Endothelial cell of umbilical vein (primary cell): ENCODE results near the gene ZNF586. TPM values are rescaled to one million over a fixed set of nuclear protein-coding genes. Genes with fewer than 3 reads are reported as not detected.
"Not testable (repeated sequence)": the region's sequence is repeated elsewhere in the genome, so short reads cannot be mapped to it uniquely, and the experiment has no call there.

Experiments
- BruUV-seq: library from RNA; stranded (reverse); fragments of 400-500 nt; replicated peaks from 2 replicates; lab custom pipeline; 2021; lab: Mats Ljungman, UMichigan
- CTCF ChIA-PET: fragments of 300-600, 350-600 bp; sonication (Branson Sonifier 250); formaldehyde crosslinking; loops from one replicate; lab custom pipeline; 2021; ENCODE audit warnings: antibody characterized with exemption, inconsistent platforms; lab: Charles Lee
- POLR2A ChIA-PET: fragments of 300-600, 350-600 bp; sonication (Branson Sonifier 250); formaldehyde crosslinking; loops from one replicate; lab custom pipeline; 2021; ENCODE audit warnings: antibody characterized with exemption, inconsistent platforms; lab: Charles Lee
- DNase-seq: peaks from one replicate; pipeline ENCODE4 v3.0.0-alpha.2; 2011; ENCODE audit warnings: low read depth, low spot score
- FAIRE-seq: peaks from 2 replicates; lab custom pipeline; 2011; peaks lifted over from hg19 to GRCh38; lab: Jason Lieb, UNC
- H2AFZ ChIP-seq: 2 replicates; pipeline ENCODE4 v1.6.0; 2012; ENCODE audit warnings: low read depth, low read length, control low read depth, inconsistent platforms
- H3K27ac ChIP-seq: 2 replicates; pipeline ENCODE4 v1.5.1; 2011; ENCODE audit warnings: low read depth, mild to moderate bottlenecking, control low read depth, low read length, moderate library complexity; ENCODE audit not compliant: insufficient read depth
- H3K27me3 ChIP-seq, 2 experiments: 2 replicates each; pipeline versions ENCODE4 v1.6.0 to v1.6.1; 2011; ENCODE audit warnings: low read length in 2 of 2, mixed read lengths in 1 of 2; ENCODE audit not compliant: control insufficient read depth in 2 of 2, insufficient read depth in 2 of 2
- H3K36me3 ChIP-seq, 2 experiments: 2 replicates in 1 of 2; 3 replicates in 1 of 2; pipeline ENCODE4 v1.5.1; 2011; ENCODE audit warnings: low read length in 2 of 2, mild to moderate bottlenecking in 1 of 2, moderate library complexity in 1 of 2; ENCODE audit not compliant: control insufficient read depth in 2 of 2, insufficient read depth in 2 of 2; ENCODE audit errors: extremely low read depth in 1 of 2
- H3K4me1 ChIP-seq: 3 replicates; pipeline ENCODE4 v1.5.1; 2011; ENCODE audit warnings: mild to moderate bottlenecking, low read length; ENCODE audit not compliant: control insufficient read depth, insufficient read depth; ENCODE audit errors: extremely low read depth
- H3K4me2 ChIP-seq: 2 replicates; pipeline ENCODE4 v1.6.1; 2011; ENCODE audit warnings: low read length, control low read depth, mixed read lengths; ENCODE audit not compliant: insufficient read depth
- H3K4me3 ChIP-seq, 3 experiments: fragments of 200-600 bp in 1 of 3; sonication (generic), shearing (Covaris generic) in 1 of 3; replicated peaks in 1 of 3; 2 replicates each; pipeline ENCODE4 v1.5.1; 2011 to 2016; ENCODE audit warnings: control low read depth in 3 of 3, low read length in 3 of 3, mild to moderate bottlenecking in 2 of 3, inconsistent platforms in 1 of 3, low read depth in 1 of 3, moderate library complexity in 1 of 3; ENCODE audit not compliant: insufficient read depth in 1 of 3
- H3K79me2 ChIP-seq: 2 replicates; pipeline ENCODE4 v1.6.0; 2012; ENCODE audit warnings: low read length, inconsistent platforms; ENCODE audit not compliant: control insufficient read depth, insufficient read depth
- H3K9ac ChIP-seq: replicated peaks from 2 replicates; pipeline ENCODE3; 2011; ENCODE audit warnings: low read length, control low read depth; ENCODE audit not compliant: insufficient read depth; ENCODE audit errors: extremely low read depth
- H3K9me1 ChIP-seq: replicated peaks from 3 replicates; pipeline ENCODE4 v1.6.0; 2011; ENCODE audit warnings: mild to moderate bottlenecking, low read length; ENCODE audit not compliant: control insufficient read depth, insufficient read depth; ENCODE audit errors: extremely low read depth
- H3K9me3 ChIP-seq: replicated peaks from 2 replicates; pipeline ENCODE4 v1.5.1; 2012; ENCODE audit warnings: low read length, inconsistent platforms; ENCODE audit not compliant: control insufficient read depth, insufficient read depth
- H4K20me1 ChIP-seq: replicated peaks from 2 replicates; pipeline ENCODE3; 2011; ENCODE audit warnings: mild to moderate bottlenecking, low read length; ENCODE audit not compliant: control insufficient read depth, insufficient read depth; ENCODE audit errors: extremely low read depth
- EZH2 ChIP-seq: IDR thresholded peaks from 2 replicates; pipeline ENCODE4 v1.6.1; 2012; ENCODE audit warnings: borderline replicate concordance, low read depth, mild to moderate bottlenecking, moderate library complexity, low read length, inconsistent platforms; ENCODE audit not compliant: severe bottlenecking
- FOS ChIP-seq: IDR thresholded peaks from 2 replicates; pipeline ENCODE4 v1.6.1; 2011; ENCODE audit warnings: mild to moderate bottlenecking, low read length, moderate library complexity, borderline replicate concordance; ENCODE audit not compliant: insufficient read depth
- GATA2 ChIP-seq: IDR thresholded peaks from 2 replicates; pipeline ENCODE4 v1.7.0; 2011; ENCODE audit warnings: low read depth, mild to moderate bottlenecking, moderate library complexity, mixed read lengths, low read length; ENCODE audit not compliant: insufficient read length, insufficient read depth
- JUN ChIP-seq: IDR thresholded peaks from 2 replicates; pipeline ENCODE4 v1.6.1; 2011; ENCODE audit warnings: borderline replicate concordance, low read depth; ENCODE audit not compliant: insufficient read length, insufficient read depth
- MYC ChIP-seq: IDR thresholded peaks from one replicate; pipeline ENCODE4 v1.6.1; 2011; ENCODE audit warnings: mild to moderate bottlenecking, low read depth, low read length
- POLR2A ChIP-seq: IDR thresholded peaks from 2 replicates; pipeline ENCODE4 v1.6.1; 2012; ENCODE audit warnings: low read depth, mild to moderate bottlenecking, control low read depth, low read length
- POLR2AphosphoS5 ChIP-seq: IDR thresholded peaks from 2 replicates; pipeline ENCODE4 v1.6.1; 2012; ENCODE audit warnings: low read depth, mild to moderate bottlenecking, control low read depth, low read length, moderate library complexity; ENCODE audit not compliant: insufficient read depth
- dilution Hi-C: fragments of 300-500 bp; cut with MboI; formaldehyde crosslinking; loops from one replicate; pipeline ENCODE4 v1.15.0; 2019; ENCODE audit warnings: low sequenced_read_pairs; ENCODE audit not compliant: extremely low pct_ligation_motif_present
- intact Hi-C: fragments of 100-400 bp; cut with micrococcal nuclease; formaldehyde crosslinking; loops from one replicate; pipeline ENCODE4 v1.10.0; 2022
- polyA plus RNA-seq, 4 experiments: library from polyadenylated mRNA; depleted of rRNA in 3 of 4; stranded (reverse) in 3 of 4; unstranded in 1 of 4; fragments of >200 nt; gene quantifications; 2 replicates each; pipeline versions ENCODE4 v1.2.1 to v1.2.3, GENCODE V29; 2011 to 2012; ENCODE audit warnings: missing spikeins in 1 of 4
- total RNA-seq: library from RNA; stranded (reverse); gene quantifications from 2 replicates; pipeline ENCODE4 v1.2.3, GENCODE V29; 2021
- TF ChIP-seq, protein P1 (sequence below), 2 donors: IDR thresholded peaks; 1 replicate in 1 of 2; 2 replicates in 1 of 2; pipeline ENCODE4 v1.5.1; 2011; ENCODE audit warnings: low read length in 2 of 2, mild to moderate bottlenecking in 2 of 2, moderate library complexity in 2 of 2, control low read depth in 1 of 2, inconsistent platforms in 1 of 2, low read depth in 1 of 2; ENCODE audit not compliant: insufficient read depth in 1 of 2; ENCODE audit errors: extremely low read depth in 1 of 2
- TF ChIP-seq, protein P2 (sequence below): IDR thresholded peaks from 2 replicates; pipeline ENCODE4 v1.6.1; 2011; ENCODE audit not compliant: insufficient read depth, insufficient read length

ZNF586 gene
- total and polyA plus RNA-seq, 2 donors (not counting 3 experiments of a cell fraction or from before 2014, with no cell fraction given) = 6.0 to 14.7 TPM

DNA sequence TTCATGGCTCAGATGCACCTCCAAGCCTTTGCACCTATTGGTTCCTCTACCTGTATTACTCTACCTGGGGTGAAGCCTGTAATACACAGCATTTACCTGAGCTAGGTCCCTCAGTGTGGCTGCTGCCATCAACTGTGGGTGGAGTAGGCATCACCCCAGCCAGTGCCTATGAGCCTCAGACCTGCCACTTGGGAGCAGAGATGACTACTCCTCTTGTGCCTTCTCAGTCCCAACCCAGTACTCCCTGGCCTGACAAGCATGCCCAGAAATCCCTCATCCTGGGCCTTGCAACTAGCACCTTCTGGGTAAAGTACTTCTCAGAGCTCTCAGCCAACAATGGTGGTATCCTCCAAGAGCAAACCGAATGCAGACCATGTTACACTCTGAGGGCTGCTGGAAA lies 27.1 kb downstream of the ZNF586 start:
- H3K36me3 ChIP-seq, H3K9ac ChIP-seq, BruUV-seq, H3K4me1 ChIP-seq, H2AFZ ChIP-seq, H3K9me3 ChIP-seq, POLR2A ChIA-PET, H3K27ac ChIP-seq, DNase-seq, CTCF ChIA-PET, H4K20me1 ChIP-seq, intact Hi-C loops, H3K27me3 ChIP-seq, H3K4me3 ChIP-seq, FAIRE-seq, dilution Hi-C loops, H3K9me1 ChIP-seq, H3K4me2 ChIP-seq, H3K79me2 ChIP-seq: not testable (repeated sequence)

DNA sequence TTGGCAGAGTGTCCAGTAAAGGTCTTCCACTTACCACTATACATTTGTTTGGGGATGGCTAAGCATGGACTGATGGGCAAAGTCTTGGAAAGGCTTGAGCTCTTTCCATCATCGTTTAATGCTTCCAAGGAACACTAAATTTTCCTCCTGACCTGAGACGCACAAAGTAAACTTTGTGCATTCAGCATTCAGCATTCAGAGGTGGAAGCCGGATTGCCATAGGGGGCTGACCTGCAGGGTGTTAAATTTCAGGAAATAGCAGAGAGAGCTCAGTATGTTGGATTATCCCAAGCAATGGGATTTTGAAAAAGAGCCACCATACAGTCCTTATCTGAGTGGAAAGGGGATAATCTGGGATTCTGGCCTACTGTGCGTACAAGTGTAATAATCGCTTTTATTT lies 31.2 kb downstream of the ZNF586 start:
- POLR2A ChIA-PET = interaction anchor here (0.5 kb wide), 1 partner anchor 16 kb away, joined by 7 read pairs; no protein-coding TSS in a partner anchor
- Histone ChIP-seq H3K9me1 (no peaks in the 10 kb centered on the region), H3K9ac (no peak overlapping the region), H2AFZ (no peak overlapping the region), H3K4me1 (peaks cover 25% of the 10 kb centered on the region), H3K4me2 (no peak overlapping the region), H3K36me3 (peaks cover 0 to 2% of the 10 kb centered on the region in 2 experiments), H3K27ac (no peak overlapping the region), H3K9me3 (no peaks in the 10 kb centered on the region), H3K79me2 (no peaks in the 10 kb centered on the region), H3K4me3 (no peak overlapping the region), H3K27me3 (no peaks in the 10 kb centered on the region), H4K20me1 (no peaks in the 10 kb centered on the region)
- FAIRE-seq (no peak), DNase-seq (no peak)
- dilution Hi-C loops (no loop called here), intact Hi-C loops (no loop called here)
- BruUV-seq = no TSS peak
- CTCF ChIA-PET = interaction anchor here (1.5 kb wide), 1 partner anchor 12 kb away, joined by 4 read pairs; no protein-coding TSS in a partner anchor
- TF ChIP-seq POLR2AphosphoS5 (no peak), MYC (no peak), POLR2A (no peak), FOS (no peak), JUN (no peak), GATA2 (no peak), EZH2 (no peak)
- TF ChIP-seq, protein P1, sequence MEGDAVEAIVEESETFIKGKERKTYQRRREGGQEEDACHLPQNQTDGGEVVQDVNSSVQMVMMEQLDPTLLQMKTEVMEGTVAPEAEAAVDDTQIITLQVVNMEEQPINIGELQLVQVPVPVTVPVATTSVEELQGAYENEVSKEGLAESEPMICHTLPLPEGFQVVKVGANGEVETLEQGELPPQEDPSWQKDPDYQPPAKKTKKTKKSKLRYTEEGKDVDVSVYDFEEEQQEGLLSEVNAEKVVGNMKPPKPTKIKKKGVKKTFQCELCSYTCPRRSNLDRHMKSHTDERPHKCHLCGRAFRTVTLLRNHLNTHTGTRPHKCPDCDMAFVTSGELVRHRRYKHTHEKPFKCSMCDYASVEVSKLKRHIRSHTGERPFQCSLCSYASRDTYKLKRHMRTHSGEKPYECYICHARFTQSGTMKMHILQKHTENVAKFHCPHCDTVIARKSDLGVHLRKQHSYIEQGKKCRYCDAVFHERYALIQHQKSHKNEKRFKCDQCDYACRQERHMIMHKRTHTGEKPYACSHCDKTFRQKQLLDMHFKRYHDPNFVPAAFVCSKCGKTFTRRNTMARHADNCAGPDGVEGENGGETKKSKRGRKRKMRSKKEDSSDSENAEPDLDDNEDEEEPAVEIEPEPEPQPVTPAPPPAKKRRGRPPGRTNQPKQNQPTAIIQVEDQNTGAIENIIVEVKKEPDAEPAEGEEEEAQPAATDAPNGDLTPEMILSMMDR (IDR thresholded peaks at IDR 0.05; ENCODE audit: extremely low read depth in 1 of 2, insufficient read depth in 1 of 2, low read depth in 1 of 2, low read length in 2 of 2) = no peak
- TF ChIP-seq, protein P2, sequence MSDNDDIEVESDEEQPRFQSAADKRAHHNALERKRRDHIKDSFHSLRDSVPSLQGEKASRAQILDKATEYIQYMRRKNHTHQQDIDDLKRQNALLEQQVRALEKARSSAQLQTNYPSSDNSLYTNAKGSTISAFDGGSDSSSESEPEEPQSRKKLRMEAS = no peak
